GM06990 (cell line): ENCODE data around the gene UBE3C.

Experiments
- DNase-seq: peaks from one replicate; pipeline ENCODE4 v3.0.0-alpha.2; 2011; ENCODE audit not compliant: insufficient read length; ENCODE audit errors: extremely low read depth
- H3K27me3 ChIP-seq: replicated peaks from 2 replicates; pipeline ENCODE4 v1.6.0; 2011; ENCODE audit warnings: low read length; ENCODE audit not compliant: control insufficient read depth, insufficient read depth
- H3K36me3 ChIP-seq: 2 replicates; pipeline ENCODE4 v1.5.1; 2011; ENCODE audit warnings: low read length; ENCODE audit not compliant: control insufficient read depth, insufficient read depth
- H3K4me3 ChIP-seq: replicated peaks from 2 replicates; pipeline ENCODE4 v1.5.1; 2011; ENCODE audit warnings: low read depth, mild to moderate bottlenecking, control low read depth, low read length
- CTCF ChIP-seq: IDR thresholded peaks from 2 replicates; pipeline ENCODE4 v1.5.1; 2011; ENCODE audit warnings: low read length, control low read depth, mild to moderate bottlenecking, inconsistent platforms; ENCODE audit not compliant: insufficient read depth, poor library complexity, severe bottlenecking

Gene UBE3C

GRCh38 chr7:157278791-157279724 is 140.3 kb downstream of the UBE3C start:
- H3K27me3 ChIP-seq: no peaks in the 10 kb centered on the region
- DNase-seq: peak; percentile 58
- TF ChIP-seq CTCF: no peak
- H3K4me3 ChIP-seq: peak overlapping the region; percentile 58
- no peaks in the 10 kb centered on the region for H3K36me3 ChIP-seq

GRCh38 chr7:157279741-157280215 is 141.1 kb downstream of the UBE3C start:
- Histone ChIP-seq H3K27me3 (no peaks in the 10 kb centered on the region), H3K4me3 (peak overlapping the region; percentile 58), H3K36me3 (no peaks in the 10 kb centered on the region)
- no peak for TF ChIP-seq CTCF
- DNase-seq: no peak

- H3K27me3 ChIP-seq: no peaks in the 10 kb centered on the region
- no peak overlapping the region for H3K4me3 ChIP-seq
- DNase-seq: no peak
- no peaks in the 10 kb centered on the region for H3K36me3 ChIP-seq
- TF ChIP-seq CTCF: no peak
Measured at GRCh38 chr7:157280216-157280841, 141.6 kb downstream of the UBE3C start.

GRCh38 chr7:157281221-157281998 is 142.7 kb downstream of the UBE3C start:
- DNase-seq: no peak
- TF ChIP-seq CTCF: no peak
- Histone ChIP-seq H3K27me3 (no peaks in the 10 kb centered on the region), H3K36me3 (no peaks in the 10 kb centered on the region), H3K4me3 (no peak overlapping the region)

- no peak for DNase-seq
Measured at GRCh38 chr7:157282141-157282801, 143.5 kb downstream of the UBE3C start.

More at GRCh38 chr7:157282141-157282801, 143.5 kb downstream of the UBE3C start:
- no peak overlapping the region for H3K4me3 ChIP-seq
- no peaks in the 10 kb centered on the region for H3K27me3 ChIP-seq
- no peak for TF ChIP-seq CTCF
- H3K36me3 ChIP-seq: no peaks in the 10 kb centered on the region
